H9 (cell line): ENCODE data around the gene PID1. TPM values are rescaled to one million over a fixed set of nuclear protein-coding genes. Genes with fewer than 3 reads are reported as not detected.

Source experiments
- DNase-seq: peaks from one replicate; pipeline ENCODE4 v3.0.0-alpha.2; 2017
- H2AFZ ChIP-seq: one replicate; pipeline ENCODE4 v1.6.1; 2013; ENCODE audit warnings: mild to moderate bottlenecking, low read length, control low read depth, moderate library complexity
- H2AK5ac ChIP-seq: 2 replicates; pipeline ENCODE4 v1.6.1; 2013; ENCODE audit warnings: low read length, control low read depth, mixed read lengths; ENCODE audit not compliant: insufficient read length
- H2BK120ac ChIP-seq: one replicate; pipeline ENCODE4 v1.6.1; 2013; ENCODE audit warnings: low read depth, mild to moderate bottlenecking, low read length, control low read depth, inconsistent platforms; ENCODE audit not compliant: poor library complexity, severe bottlenecking
- H2BK12ac ChIP-seq: 2 replicates; pipeline ENCODE4 v1.6.1; 2013; ENCODE audit warnings: low read length, control low read depth, mixed read lengths, low read depth; ENCODE audit not compliant: insufficient read length
- H2BK15ac ChIP-seq: 2 replicates; pipeline ENCODE4 v1.6.1; 2013; ENCODE audit warnings: low read depth, low read length, control low read depth
- H2BK20ac ChIP-seq: one replicate; pipeline ENCODE4 v1.6.1; 2013; ENCODE audit warnings: low read depth, mild to moderate bottlenecking, low read length, control low read depth, inconsistent platforms; ENCODE audit not compliant: poor library complexity, severe bottlenecking
- H2BK5ac ChIP-seq: 2 replicates; pipeline ENCODE4 v1.6.1; 2013; ENCODE audit warnings: low read length, control low read depth, mixed read lengths; ENCODE audit not compliant: insufficient read length
- H3K14ac ChIP-seq: 2 replicates; pipeline ENCODE4 v1.6.1; 2013; ENCODE audit warnings: low read length, control low read depth; ENCODE audit not compliant: insufficient read depth
- H3K18ac ChIP-seq: 2 replicates; pipeline ENCODE4 v1.6.1; 2013; ENCODE audit warnings: low read depth, mild to moderate bottlenecking, mixed read lengths, low read length, control low read depth; ENCODE audit not compliant: insufficient read length
- H3K23ac ChIP-seq: 2 replicates; pipeline ENCODE4 v1.6.1; 2013; ENCODE audit warnings: low read length, control low read depth, mixed read lengths, low read depth; ENCODE audit not compliant: insufficient read length
- H3K23me2 ChIP-seq: 2 replicates; pipeline ENCODE4 v1.6.1; 2013; ENCODE audit warnings: low read depth, mild to moderate bottlenecking, mixed read lengths, low read length, control low read depth; ENCODE audit not compliant: insufficient read length, poor library complexity, severe bottlenecking
- H3K27ac ChIP-seq: 2 replicates; pipeline ENCODE4 v1.5.1; 2013; ENCODE audit warnings: low read length, control low read depth, mixed read lengths, low read depth; ENCODE audit not compliant: insufficient read length
- H3K27me3 ChIP-seq: 2 replicates; pipeline ENCODE4 v1.6.1; 2013; ENCODE audit warnings: low read length, control low read depth, inconsistent platforms; ENCODE audit not compliant: insufficient read depth
- H3K4ac ChIP-seq: 2 replicates; pipeline ENCODE4 v1.6.1; 2013; ENCODE audit warnings: low read depth, mild to moderate bottlenecking, control low read depth, inconsistent platforms, low read length, moderate library complexity
- H3K4me1 ChIP-seq: 2 replicates; pipeline ENCODE4 v1.6.1; 2013; ENCODE audit warnings: low read length, control low read depth, inconsistent platforms; ENCODE audit not compliant: insufficient read depth
- H3K4me2 ChIP-seq: 2 replicates; pipeline ENCODE4 v1.6.1; 2013; ENCODE audit warnings: low read length, control low read depth, mixed read lengths; ENCODE audit not compliant: insufficient read length, insufficient read depth
- H3K56ac ChIP-seq: 2 replicates; pipeline ENCODE4 v1.6.1; 2013; ENCODE audit warnings: low read depth, mild to moderate bottlenecking, mixed read lengths, low read length, control low read depth; ENCODE audit not compliant: insufficient read length
- H3K79me1 ChIP-seq: 2 replicates; pipeline ENCODE4 v1.6.1; 2013; ENCODE audit warnings: low read depth, mild to moderate bottlenecking, moderate library complexity, low read length, control low read depth, inconsistent platforms; ENCODE audit not compliant: insufficient read depth, poor library complexity, severe bottlenecking
- H3K79me2 ChIP-seq: 2 replicates; pipeline ENCODE4 v1.6.1; 2013; ENCODE audit warnings: low read length, control low read depth, inconsistent platforms; ENCODE audit not compliant: insufficient read depth
- H3K9ac ChIP-seq: 2 replicates; pipeline ENCODE4 v1.6.1; 2013; ENCODE audit warnings: low read length, control low read depth, mixed read lengths; ENCODE audit not compliant: insufficient read length; ENCODE audit errors: extremely low read depth
- H3K9me3 ChIP-seq: one replicate; pipeline ENCODE4 v1.6.1; 2013; ENCODE audit warnings: low read depth, low read length, inconsistent platforms; ENCODE audit not compliant: control insufficient read depth
- H3T11ph ChIP-seq: one replicate; pipeline ENCODE4 v1.6.1; 2013; ENCODE audit warnings: mild to moderate bottlenecking, low read length, control low read depth, inconsistent platforms
- H4K20me1 ChIP-seq: one replicate; pipeline ENCODE4 v1.6.1; 2013; ENCODE audit not compliant: control insufficient read depth, insufficient read length, insufficient read depth
- H4K5ac ChIP-seq: 2 replicates; pipeline ENCODE4 v1.6.1; 2013; ENCODE audit warnings: low read depth, mild to moderate bottlenecking, mixed read lengths, low read length, control low read depth; ENCODE audit not compliant: insufficient read length
- H4K8ac ChIP-seq: replicated peaks from 2 replicates; pipeline ENCODE4 v1.6.1; 2013; ENCODE audit warnings: low read length, control low read depth, mixed read lengths, low read depth; ENCODE audit not compliant: insufficient read length
- H4K91ac ChIP-seq: 2 replicates; pipeline ENCODE4 v1.6.1; 2013; ENCODE audit warnings: low read depth, mild to moderate bottlenecking, moderate library complexity, mixed read lengths, low read length, control low read depth; ENCODE audit not compliant: insufficient read length
- H3K27ac Mint-ChIP-seq, 3 experiments: 2 replicates in 2 of 3; 3 replicates in 1 of 3; pipeline ENCODE4 v1.8.0; 2020 to 2021; ENCODE audit warnings: mixed read lengths in 3 of 3, mild to moderate bottlenecking in 1 of 3, moderate library complexity in 1 of 3
- H3K27me3 Mint-ChIP-seq: 2 replicates; pipeline ENCODE4 v1.8.0; 2021; ENCODE audit warnings: low read depth, mild to moderate bottlenecking, moderate library complexity, mixed read lengths
- H3K36me3 Mint-ChIP-seq, 3 experiments: 2 replicates in 2 of 3; 3 replicates in 1 of 3; pipeline ENCODE4 v1.8.0; 2020 to 2021; ENCODE audit warnings: low read depth in 3 of 3, mixed read lengths in 3 of 3; ENCODE audit not compliant: insufficient read depth in 1 of 3
- H3K4me1 Mint-ChIP-seq, 2 experiments: 2 replicates each; pipeline ENCODE4 v1.8.0; 2020; ENCODE audit warnings: mixed read lengths in 2 of 2
- H3K4me3 Mint-ChIP-seq, 2 experiments: 2 replicates in 1 of 2; 3 replicates in 1 of 2; pipeline ENCODE4 v1.8.0; 2020 to 2021; ENCODE audit warnings: mild to moderate bottlenecking in 2 of 2, mixed read lengths in 2 of 2, moderate library complexity in 1 of 2
- H3K9me3 Mint-ChIP-seq, 2 experiments: 2 replicates in 1 of 2; 3 replicates in 1 of 2; pipeline ENCODE4 v1.8.0; 2020; ENCODE audit warnings: mild to moderate bottlenecking in 2 of 2, mixed read lengths in 2 of 2, moderate library complexity in 1 of 2
- WGBS: extraction: QIAGEN DNeasy Blood & Tissue Kit; methylation state at CpG from one replicate; pipeline ENCODE4 v1.1.7; 2013; ENCODE audit warnings: missing lambda C conversion rate, low lambda C conversion rate, mixed read lengths; ENCODE audit not compliant: insufficient read length; ENCODE audit errors: extremely low coverage; 5-methylcytosine and 5-hydroxymethylcytosine counted together
- total RNA-seq: library from RNA; stranded (reverse); gene quantifications from 2 replicates; pipeline ENCODE4 v1.2.1, GENCODE V29; 2021
- TF ChIP-seq, protein P1 (sequence below): fragments of 200-600 bp; sonication (generic); conservative IDR thresholded peaks from 3 replicates; pipeline ENCODE4 v1.8.0; 2021; ENCODE audit warnings: antibody characterized with exemption, mild to moderate bottlenecking

The PID1 gene
- total RNA-seq, 1 experiment from 2014 or later, result 1.4 TPM

DNA sequence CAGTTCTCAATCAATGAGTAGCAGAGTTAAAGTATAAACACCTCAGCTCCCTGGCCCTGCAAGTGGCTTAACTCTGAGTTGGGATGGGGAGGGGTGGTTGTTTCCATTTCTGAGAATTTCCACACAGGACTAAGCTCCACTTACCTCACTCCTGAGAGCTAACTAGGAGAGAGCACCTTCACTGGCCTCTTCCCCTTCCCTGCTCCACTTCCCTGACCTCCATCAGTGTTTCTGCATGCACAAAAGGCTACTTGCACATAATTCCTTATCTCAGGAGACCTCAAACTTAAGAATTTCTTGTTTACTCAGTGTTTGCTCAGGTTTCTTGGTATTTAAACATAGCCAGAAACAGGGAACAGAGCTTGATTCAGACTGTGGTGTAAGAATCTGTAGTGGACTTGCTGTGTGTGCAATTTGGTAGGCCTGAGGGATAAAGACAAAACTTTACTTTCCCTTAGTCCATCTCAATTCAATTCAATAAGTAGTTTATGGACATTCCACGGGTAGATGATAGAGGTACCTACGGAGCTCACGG, 97.2 kb downstream of the PID1 start:
- no peaks in the 10 kb centered on the region for H3K9me3 ChIP-seq
- Mint-ChIP-seq H3K9me3 (peaks cover 0 to 3% of the 10 kb centered on the region in 2 experiments; a peak in 1 of 5 replicates), H3K4me3 (no peak overlapping the region), H3K27ac (peak overlapping the region in 1 of 3 experiments; percentile 62; a peak in 1 of 7 replicates), H3K36me3 (no peaks in the 10 kb centered on the region; a peak in 1 of 7 replicates), H3K27me3 (no peaks in the 10 kb centered on the region), H3K4me1 (0 out of 4 replicates have a peak, but pooled peaks cover 0 to 6% of the 10 kb centered on the region in 2 experiments)
- H4K20me1 ChIP-seq, result no peaks in the 10 kb centered on the region
- H3T11ph ChIP-seq, result peak overlapping the region; percentile 43
- H3K79me1 ChIP-seq, result no peaks in the 10 kb centered on the region
- H2BK12ac ChIP-seq, result no peak overlapping the region
- H2AFZ ChIP-seq, result no peak overlapping the region
- no peak overlapping the region for H3K56ac ChIP-seq
- H3K23me2 ChIP-seq, result no peaks in the 10 kb centered on the region
- no peak for DNase-seq
- no peak overlapping the region for H2BK120ac ChIP-seq
- TF ChIP-seq, protein P1, sequence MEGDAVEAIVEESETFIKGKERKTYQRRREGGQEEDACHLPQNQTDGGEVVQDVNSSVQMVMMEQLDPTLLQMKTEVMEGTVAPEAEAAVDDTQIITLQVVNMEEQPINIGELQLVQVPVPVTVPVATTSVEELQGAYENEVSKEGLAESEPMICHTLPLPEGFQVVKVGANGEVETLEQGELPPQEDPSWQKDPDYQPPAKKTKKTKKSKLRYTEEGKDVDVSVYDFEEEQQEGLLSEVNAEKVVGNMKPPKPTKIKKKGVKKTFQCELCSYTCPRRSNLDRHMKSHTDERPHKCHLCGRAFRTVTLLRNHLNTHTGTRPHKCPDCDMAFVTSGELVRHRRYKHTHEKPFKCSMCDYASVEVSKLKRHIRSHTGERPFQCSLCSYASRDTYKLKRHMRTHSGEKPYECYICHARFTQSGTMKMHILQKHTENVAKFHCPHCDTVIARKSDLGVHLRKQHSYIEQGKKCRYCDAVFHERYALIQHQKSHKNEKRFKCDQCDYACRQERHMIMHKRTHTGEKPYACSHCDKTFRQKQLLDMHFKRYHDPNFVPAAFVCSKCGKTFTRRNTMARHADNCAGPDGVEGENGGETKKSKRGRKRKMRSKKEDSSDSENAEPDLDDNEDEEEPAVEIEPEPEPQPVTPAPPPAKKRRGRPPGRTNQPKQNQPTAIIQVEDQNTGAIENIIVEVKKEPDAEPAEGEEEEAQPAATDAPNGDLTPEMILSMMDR, result no peak
- no CpG with 5 or more reads among the region's 3 CpGs for WGBS
- H3K27ac ChIP-seq, result no peak overlapping the region
- no peak overlapping the region for H2BK5ac ChIP-seq
- H3K27me3 ChIP-seq, result no peaks in the 10 kb centered on the region
- H3K79me2 ChIP-seq, result no peaks in the 10 kb centered on the region
- no peak overlapping the region for H2BK15ac ChIP-seq
- H4K5ac ChIP-seq, result no peak overlapping the region
- no peak overlapping the region for H2BK20ac ChIP-seq
- no peak overlapping the region for H2AK5ac ChIP-seq
- H3K9ac ChIP-seq, result no peak overlapping the region
- no peak overlapping the region for H3K23ac ChIP-seq
- no peak overlapping the region for H3K4me2 ChIP-seq
- no peak overlapping the region for H4K91ac ChIP-seq
- H4K8ac ChIP-seq, result no peak overlapping the region
- H3K14ac ChIP-seq, result no peak overlapping the region
- H3K4me1 ChIP-seq, result no peaks in the 10 kb centered on the region
- no peak overlapping the region for H3K4ac ChIP-seq
- H3K18ac ChIP-seq, result no peak overlapping the region
